Measurements from ENCODE around the gene POLR1G. TPM values are rescaled to one million over a fixed set of nuclear protein-coding genes. Genes with fewer than 3 reads are reported as not detected.

The POLR1G gene
- total and polyA plus RNA-seq, 2 experiments from 2014 or later: 6.0 to 17.8 TPM

- DNase-seq (ENCODE audit: low read depth in 1 of 2, low spot score in 1 of 2): no peak
Measured at GRCh38 chr19:45362291-45362690, 44.2 kb upstream of the POLR1G start.

GRCh38 chr19:45363861-45364459 lies 42.5 kb upstream of the POLR1G start:
- Histone ChIP-seq H3K4me1 (ENCODE audit: low read depth) (no peaks in the 10 kb centered on the region), H3K27ac (no peak overlapping the region), H3K4me3 (no peak overlapping the region), H3K9me3 (ENCODE audit: low read depth) (no peaks in the 10 kb centered on the region), H3K27me3 (no peaks in the 10 kb centered on the region), H3K36me3 (peaks cover 15% of the 10 kb centered on the region)
- no peak for DNase-seq (ENCODE audit: low read depth in 1 of 2, low spot score in 1 of 2)
- TF ChIP-seq CTCF (IDR thresholded peaks at IDR 0.05; ENCODE audit: low read depth, low read length): no peak

More at GRCh38 chr19:45362291-45362690, 44.2 kb upstream of the POLR1G start:
- Histone ChIP-seq H3K27ac (no peak overlapping the region), H3K4me3 (no peak overlapping the region), H3K4me1 (ENCODE audit: low read depth) (no peaks in the 10 kb centered on the region), H3K36me3 (peaks cover 18% of the 10 kb centered on the region), H3K27me3 (no peaks in the 10 kb centered on the region), H3K9me3 (ENCODE audit: low read depth) (no peaks in the 10 kb centered on the region)
- TF ChIP-seq CTCF (IDR thresholded peaks at IDR 0.05; ENCODE audit: low read depth, low read length): no peak

GRCh38 chr19:45364696-45365095 lies 41.7 kb upstream of the POLR1G start:
- Histone ChIP-seq H3K4me3 (no peak overlapping the region), H3K27me3 (no peaks in the 10 kb centered on the region), H3K4me1 (ENCODE audit: low read depth) (no peaks in the 10 kb centered on the region), H3K36me3 (peaks cover 12% of the 10 kb centered on the region), H3K27ac (no peak overlapping the region), H3K9me3 (ENCODE audit: low read depth) (no peaks in the 10 kb centered on the region)
- TF ChIP-seq CTCF (IDR thresholded peaks at IDR 0.05; ENCODE audit: low read depth, low read length): no peak
- no peak for DNase-seq (ENCODE audit: low read depth in 1 of 2, low spot score in 1 of 2)

GRCh38 chr19:45368127-45368526 lies 38.3 kb upstream of the POLR1G start:
- Histone ChIP-seq H3K4me3 (no peak overlapping the region), H3K27me3 (no peaks in the 10 kb centered on the region), H3K4me1 (ENCODE audit: low read depth) (no peaks in the 10 kb centered on the region), H3K9me3 (ENCODE audit: low read depth) (no peaks in the 10 kb centered on the region), H3K36me3 (peaks cover 6% of the 10 kb centered on the region), H3K27ac (no peak overlapping the region)
- no peak for DNase-seq (ENCODE audit: low read depth in 1 of 2, low spot score in 1 of 2)
- no peak for TF ChIP-seq CTCF (IDR thresholded peaks at IDR 0.05; ENCODE audit: low read depth, low read length)

GRCh38 chr19:45368737-45369340 lies 37.6 kb upstream of the POLR1G start:
- no peak overlapping the region for H3K27ac ChIP-seq
- no peak overlapping the region for H3K4me3 ChIP-seq
- no peaks in the 10 kb centered on the region for H3K27me3 ChIP-seq
- no peaks in the 10 kb centered on the region for H3K4me1 ChIP-seq (ENCODE audit: low read depth)
- no peaks in the 10 kb centered on the region for H3K9me3 ChIP-seq (ENCODE audit: low read depth)
- DNase-seq (ENCODE audit: low read depth in 1 of 2, low spot score in 1 of 2): no peak
- peaks cover 4% of the 10 kb centered on the region for H3K36me3 ChIP-seq
- no peak for TF ChIP-seq CTCF (IDR thresholded peaks at IDR 0.05; ENCODE audit: low read depth, low read length)
